IPS DF 4.7 (cell line): ENCODE results near the gene CPAMD8.

Experiments used
- DNase-seq: peaks from one replicate; pipeline ENCODE4 v3.0.0-alpha.2; 2013; ENCODE audit warnings: low spot score; ENCODE audit errors: extremely low read depth

Gene CPAMD8

DNA sequence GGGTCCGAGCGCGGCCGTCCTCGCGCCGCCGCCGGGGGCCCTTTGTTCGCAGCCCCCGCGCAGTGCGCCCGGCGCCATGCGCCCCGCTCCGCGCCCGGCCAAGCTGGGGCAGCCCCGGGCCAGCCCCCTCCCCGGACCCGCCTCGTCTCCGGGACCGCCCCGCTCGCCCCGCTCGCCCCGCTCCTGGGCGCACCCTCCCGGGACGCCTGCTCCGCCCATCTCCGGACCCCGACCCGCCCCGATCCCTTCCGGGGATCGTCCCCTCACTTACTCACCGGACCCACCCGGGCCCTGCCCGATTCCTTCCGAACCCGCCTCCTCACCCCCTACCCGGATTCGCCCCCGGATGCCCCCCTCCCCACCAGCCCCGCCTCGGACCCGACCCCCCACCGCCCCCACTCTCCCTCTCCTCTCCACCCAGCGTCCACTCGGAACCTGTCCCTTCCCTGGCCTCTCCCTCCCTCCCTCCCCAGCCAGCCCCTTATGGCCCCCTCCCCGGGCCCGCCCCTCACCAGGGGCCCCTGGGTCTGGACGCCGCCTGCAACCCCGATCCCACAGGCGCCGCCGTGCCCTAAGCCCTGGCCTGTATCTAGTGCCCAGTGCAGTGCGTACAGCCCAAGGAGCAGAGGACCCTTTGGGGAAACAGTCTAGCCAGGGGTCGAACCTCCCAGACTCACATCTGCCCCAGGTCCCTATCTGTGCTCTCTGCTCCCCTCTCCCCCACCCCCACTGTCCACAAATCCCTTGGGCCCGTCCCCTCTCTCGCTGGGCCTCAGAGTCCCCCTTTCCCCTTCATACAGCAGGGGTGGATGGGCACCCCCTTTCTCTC is at the start of gene CPAMD8:
CPAMD8 (minus strand) TSS at position 105 of the 829 bp plus-strand sequence. CDS start 168 bp downstream, outside the sequence.
- no peak for DNase-seq

DNA sequence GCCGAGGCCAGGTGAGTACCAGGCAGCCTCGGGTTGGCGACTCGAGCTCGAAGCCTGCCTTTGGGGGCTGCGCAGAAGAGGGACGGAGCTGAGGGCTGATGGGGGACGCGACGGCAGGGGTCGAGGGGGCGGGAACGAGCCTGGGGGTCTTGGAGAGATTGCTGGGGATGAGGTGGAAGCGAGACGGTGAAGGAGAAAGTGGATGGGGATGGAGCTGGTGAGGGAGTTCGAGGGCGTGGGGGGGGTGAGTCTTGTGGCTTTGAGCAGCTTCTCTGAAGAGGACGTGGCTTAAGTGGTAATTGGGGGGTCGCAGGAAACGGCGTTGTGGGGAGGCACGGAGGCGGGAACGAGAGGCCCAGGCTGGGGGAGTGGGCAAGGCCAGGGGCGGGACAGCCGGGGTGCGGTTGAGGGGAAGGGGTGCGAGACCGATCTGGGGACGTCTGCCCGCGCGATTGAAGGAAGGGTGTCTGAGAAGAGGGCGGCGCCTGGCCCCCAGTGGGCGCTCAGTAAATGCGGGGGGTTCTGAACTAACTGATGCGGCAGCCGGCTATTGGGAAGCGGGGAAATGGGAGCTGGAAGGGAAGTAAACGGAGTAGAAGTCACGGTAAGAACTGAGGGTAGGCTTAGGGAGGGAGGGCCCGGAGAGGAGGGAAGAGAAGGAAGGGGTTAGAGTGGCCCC is 49.4 kb upstream of the CPAMD8 start:
- DNase-seq: no peak

DNA sequence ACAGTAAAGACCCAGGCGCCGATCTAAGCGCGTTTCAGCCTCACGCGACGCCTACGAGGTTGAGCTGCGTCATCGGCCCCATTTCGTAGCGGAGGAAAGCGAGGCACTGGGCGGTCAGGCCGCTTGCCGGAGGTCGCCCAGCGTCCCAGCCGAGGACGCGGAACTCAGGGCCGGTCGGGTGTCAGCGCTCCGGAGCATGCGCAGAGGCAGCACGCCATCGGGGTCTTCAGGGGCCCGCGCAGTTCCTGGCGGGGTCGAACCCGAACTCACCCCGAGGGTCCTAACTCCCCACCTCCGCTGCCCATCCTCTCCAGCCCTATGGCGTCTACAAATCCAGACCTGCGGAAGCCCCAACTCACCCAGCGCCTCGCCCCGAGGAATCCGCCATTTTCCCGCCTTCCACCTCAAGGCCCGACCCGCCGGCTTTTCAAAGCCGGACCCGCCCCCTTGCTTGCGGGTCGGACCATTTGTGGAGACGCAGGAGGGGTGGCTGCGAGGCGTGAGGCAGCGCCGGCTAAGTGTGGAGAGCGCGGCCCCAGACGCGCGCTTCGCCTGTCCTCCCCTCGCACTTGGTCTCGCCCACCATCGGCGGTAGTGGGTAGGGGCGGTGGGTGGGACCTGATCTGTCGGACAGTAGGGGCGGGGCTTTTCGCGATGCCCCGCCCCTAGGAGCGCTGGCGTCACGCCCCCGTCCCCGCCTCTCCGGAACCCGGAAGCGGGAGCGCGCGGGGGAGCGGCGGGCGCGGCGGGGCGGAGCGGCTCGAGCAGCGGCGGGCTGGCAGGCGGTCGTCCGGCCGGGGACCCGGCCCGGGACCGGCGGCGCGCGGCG is 48.6 kb upstream of the CPAMD8 start, which contains the start of the genes HAUS8 and MYO9B:
HAUS8 (minus strand) TSS at position 418 of the 829 bp plus-strand sequence; CDS start at position 388, 30 bp downstream.
MYO9B (plus strand) TSS at position 743 of the 829 bp plus-strand sequence. CDS start 25,941 bp downstream, outside the sequence.
- peak; percentile 87 for DNase-seq

DNA sequence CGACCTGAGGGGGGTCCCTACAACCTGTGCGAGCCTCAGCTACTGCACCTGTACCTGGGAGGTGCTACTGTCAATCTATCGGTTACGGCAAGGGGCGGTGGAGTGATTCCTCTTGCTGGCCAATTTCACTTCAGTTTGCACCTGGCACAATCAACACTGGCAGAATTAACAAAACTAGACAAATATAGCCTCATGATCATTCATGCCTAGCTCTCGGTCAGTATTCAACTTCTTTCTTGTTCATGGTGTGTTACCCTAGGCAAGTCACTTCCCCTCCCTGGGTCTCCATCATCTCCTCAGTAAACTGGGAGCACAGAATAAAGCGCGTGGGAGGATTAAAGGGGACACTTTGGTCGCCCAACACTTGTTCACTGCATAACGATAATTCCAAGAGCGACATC is 48.0 kb upstream of the CPAMD8 start:
- no peak for DNase-seq

DNA sequence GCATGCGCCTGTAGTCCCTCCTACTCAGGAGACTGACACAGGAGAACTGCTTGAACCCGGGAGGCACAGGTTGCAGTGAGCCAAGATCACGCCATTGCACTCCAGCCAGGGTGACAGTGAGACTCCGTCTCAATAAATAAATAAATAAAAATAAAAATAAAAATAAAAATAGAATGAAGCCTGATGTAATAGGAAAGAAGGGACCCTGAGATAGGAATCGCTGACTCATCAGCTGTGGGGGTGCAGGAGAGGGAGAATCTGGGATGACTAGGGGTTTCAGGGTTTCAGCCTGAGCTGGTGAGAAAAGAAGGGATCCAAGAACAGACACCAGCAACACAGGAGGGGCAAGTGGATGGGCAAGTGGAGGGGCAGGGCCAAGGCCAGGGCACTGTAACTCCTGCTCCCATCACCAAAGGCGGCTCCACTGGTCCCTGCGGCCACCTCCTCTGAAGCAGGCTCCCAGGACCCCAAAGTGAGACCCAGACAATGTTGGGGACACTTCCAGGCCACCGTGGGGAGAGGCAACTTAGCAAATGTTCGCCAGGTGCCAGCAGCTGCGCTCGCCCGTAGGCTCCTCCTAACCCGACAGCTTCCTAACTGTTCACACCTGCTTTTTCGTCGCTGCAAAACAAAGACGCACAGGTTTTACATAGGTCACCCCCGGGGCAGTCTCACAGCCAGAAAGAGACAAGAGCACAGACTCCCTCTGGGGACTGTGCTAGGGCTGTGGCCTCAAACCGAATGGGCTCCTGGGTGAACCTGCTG is 47.4 kb upstream of the CPAMD8 start:
- no peak for DNase-seq

DNA sequence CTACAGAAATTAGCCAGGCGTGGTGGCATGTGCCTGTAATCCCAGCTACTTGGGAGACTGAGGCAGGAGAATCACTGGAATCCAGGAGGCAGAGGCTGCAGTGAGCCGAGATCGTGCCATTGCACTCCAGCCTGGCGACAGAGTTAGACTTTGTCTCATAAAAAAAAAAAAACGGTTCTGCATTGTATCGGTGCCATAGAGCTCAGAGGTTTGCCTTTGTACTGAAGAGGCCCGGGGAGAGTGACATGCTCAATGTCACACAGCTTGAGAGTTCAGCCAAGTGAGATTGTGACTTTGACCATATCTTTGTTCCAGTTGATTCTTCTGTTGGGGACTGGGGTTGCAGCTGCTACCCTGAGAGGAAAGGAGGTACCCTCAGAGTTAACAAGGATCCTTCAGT is 44.3 kb upstream of the CPAMD8 start:
- DNase-seq: no peak

DNA sequence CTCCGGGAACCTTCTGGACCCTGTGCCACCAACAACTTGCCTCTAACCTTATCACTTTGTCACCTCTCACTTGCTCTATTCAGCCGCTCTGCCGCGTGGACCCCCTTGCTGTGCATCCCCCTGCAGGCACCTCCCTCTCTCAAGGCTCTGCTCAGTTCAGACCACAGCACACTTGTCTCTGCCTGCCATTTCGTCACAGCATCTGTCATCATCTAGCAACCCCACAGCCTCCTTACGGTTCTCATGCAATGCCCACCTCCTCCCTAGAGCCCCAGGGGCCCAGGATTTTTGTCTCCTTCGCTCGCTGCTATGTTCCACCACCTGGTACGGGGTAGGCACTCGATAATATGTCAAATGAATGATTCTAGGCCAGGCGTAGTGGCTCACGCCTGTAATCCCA is 43.8 kb upstream of the CPAMD8 start:
- DNase-seq: no peak

DNA sequence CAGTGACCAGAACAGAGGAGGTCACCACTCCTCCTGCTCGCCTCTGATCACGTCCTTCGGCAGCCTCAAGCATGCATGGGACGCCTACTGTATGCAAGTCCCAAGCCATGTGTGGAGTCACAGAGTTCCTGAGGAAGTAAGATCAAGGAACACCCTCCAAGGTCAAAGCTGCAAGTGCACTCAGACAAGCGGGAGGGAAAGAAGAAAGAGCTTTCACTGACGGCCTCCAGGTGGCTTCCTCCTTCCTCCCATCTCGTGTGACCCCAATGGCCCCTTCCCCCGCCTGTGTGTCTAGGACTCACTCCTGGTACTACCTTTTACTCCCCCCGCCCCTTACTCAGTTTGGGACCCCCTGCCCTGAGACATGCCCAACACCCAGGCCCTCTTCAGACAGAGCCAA is 42.6 kb upstream of the CPAMD8 start:
- DNase-seq: no peak

DNA sequence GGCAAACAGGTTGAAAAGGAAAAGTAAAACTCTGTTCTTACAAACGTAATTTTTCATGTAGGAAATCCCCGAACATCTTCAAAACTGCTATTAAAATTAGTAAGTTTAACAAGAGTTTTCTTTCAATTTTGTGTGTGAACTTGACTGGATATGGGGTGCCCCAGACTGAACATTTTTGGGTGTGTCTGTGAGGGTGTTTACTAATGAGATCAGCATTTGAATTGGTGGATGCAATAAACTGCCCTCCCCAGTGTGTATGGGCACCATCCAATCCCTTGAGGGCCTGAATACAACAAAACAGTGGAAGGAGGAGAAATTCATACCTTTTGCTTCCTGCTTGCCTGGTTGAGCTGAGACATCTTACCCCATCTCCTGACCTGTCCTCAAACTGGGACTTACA is 36.8 kb upstream of the CPAMD8 start:
- DNase-seq: no peak

DNA sequence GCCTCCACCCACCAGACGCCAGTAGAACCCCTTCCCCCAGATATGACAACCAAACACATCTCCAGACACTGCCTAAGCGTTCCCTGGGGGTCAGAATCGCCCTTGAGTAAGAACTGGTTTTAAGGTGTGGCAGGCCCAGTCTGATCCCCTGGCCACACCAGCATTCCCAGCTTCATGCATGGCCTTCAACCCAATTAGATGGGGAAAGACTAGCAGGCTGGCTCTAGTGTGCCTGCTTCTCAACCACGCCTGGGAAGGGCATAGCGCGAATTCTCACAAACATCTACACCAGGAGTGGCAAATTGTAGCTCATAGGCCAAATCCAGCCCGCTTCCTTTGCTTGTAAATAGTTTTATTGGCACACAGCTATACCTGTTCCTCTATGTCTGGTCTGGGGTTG is 35.1 kb upstream of the CPAMD8 start:
- DNase-seq: no peak

DNA sequence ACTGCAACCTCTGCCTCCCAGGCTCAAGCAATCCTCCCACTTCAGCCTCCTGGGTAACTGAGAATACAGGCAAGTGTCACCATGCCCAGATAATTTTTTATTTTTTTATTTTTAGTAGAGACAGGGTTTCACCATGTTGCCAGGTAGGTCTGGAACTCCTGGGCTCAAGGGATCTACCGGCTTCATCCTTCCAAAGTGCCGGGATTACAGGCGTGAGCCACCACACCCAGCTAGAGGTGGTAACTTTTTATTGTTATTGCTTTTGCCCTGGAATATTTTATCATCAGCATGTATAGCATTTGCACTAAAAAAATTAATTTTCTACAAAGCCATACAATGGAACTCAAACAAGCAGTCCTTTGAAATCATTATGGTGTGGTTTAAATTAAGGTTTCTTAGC is 34.6 kb upstream of the CPAMD8 start:
- no peak for DNase-seq

DNA sequence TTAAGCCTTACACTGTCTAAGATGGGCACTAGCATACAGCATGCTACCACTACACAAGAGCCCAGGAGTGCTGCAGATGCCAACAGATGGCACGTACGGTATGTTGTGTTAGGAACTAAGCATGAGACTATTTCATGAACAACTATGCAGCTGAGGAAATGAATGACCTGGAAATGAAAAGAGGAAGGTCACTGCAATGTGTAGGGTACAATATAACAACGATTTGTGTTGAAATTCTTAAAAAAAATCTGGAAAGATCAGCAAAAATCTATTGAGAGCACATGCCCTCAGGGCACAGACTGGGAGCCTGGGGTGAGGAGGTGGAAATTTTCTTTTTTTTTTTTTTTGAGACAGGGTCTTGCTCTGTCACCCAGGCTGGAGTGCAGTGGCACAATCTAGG is 34.2 kb upstream of the CPAMD8 start:
- DNase-seq: no peak

DNA sequence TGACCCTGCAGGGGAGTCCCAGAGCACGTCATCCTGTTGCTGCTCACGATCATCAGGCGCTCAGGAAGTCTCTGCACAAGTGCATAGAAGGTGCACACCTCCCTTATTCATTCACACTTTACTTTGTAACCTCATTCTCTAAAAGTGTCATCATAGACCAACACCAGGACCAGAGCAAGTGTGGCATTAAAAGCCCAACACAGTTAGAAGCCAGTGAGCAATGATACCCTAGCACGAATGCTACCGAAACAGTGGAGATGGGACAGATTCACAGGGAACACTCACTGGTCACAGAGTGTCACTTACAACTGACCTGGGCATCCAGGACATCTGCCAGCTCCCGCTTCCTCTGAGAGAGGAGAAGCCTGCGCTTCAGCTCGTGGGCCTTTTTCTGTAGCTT is 31.6 kb upstream of the CPAMD8 start:
- no peak for DNase-seq

DNA sequence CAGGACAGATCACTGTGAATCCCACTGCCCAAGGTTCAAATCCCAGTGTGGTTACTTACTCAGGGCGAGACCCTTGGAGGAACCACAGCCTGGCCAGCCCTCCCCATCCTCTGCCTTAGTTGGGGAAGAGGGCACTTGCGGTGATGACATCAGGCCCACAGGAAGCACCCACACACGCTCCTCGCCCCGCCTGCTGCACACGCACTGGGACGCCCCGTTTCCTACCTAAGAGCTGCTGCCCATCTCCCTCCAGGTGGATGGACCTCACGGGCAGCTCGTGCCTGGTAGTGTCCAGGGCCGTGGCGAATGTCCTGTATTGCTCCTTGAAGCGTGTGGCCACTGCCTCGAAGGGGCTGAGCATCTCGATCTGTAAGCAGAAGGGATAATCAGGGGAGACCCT is 29.0 kb upstream of the CPAMD8 start:
- no peak for DNase-seq

DNA sequence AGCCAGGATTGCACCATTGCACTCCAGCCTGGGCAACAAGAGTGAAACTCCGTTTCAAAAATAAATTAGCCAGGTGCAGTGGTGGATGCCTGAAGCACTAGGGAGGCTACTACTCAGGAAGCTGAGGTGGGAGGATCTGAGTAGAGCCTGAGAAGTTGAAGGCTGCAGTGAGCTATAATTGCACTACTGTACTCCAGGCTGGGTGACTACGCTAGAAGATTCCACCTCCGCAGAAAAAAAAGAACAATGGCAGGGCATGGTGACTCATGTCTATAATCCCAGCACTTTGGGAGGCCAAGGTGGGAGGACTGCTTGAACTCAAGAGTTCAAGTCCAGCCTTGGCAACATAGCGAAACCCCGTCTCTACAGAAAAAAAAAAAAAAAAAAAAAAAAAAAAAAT is 28.1 kb upstream of the CPAMD8 start:
- no peak for DNase-seq

DNA sequence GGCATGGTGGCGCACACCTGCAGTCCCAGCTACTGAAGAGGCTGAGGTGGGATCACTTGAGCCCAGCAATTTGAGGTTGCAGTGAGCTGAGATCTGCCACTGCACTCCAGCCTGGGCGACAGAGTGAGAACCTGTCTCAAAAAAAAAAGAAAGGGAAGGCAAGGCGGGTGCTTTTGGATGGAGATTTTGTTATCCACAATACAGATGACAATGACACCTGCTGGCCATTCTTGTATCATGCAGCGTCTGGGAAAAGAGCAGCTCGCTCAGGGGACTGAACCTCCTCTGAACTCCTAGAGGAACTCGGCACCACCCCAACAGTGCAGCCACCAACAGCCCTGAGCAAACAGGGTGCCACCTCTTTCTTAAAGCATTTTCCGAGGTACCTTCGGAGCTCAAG is 25.8 kb upstream of the CPAMD8 start:
- DNase-seq: no peak

DNA sequence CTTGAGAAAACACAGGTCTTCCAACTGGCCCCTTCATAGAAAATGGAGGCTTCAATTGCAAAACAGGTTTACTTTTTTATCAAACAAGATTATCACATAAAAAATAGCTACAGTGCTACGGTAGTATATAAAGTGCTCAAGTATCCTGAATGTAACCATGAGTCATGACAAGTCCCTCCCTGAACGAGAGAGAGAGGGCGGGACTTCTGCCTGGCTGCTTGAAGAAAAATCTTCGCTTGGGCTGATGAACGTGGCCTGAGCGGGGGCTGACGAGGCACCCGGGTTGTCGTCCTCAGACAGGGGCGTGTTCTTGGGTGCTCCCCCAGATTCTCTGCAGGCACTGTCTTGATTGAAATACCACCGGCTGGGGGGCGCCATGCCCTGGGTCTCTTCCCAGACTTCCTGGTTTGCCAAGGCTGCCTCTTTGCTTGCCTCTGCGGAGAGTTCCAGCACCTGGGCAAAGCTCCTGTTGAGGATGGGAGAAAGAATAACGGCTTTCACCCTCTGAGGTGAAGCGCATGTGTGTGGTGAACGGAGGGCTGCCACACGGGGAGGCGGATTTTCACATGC is 23.2 kb upstream of the CPAMD8 start:
- DNase-seq: no peak

DNA sequence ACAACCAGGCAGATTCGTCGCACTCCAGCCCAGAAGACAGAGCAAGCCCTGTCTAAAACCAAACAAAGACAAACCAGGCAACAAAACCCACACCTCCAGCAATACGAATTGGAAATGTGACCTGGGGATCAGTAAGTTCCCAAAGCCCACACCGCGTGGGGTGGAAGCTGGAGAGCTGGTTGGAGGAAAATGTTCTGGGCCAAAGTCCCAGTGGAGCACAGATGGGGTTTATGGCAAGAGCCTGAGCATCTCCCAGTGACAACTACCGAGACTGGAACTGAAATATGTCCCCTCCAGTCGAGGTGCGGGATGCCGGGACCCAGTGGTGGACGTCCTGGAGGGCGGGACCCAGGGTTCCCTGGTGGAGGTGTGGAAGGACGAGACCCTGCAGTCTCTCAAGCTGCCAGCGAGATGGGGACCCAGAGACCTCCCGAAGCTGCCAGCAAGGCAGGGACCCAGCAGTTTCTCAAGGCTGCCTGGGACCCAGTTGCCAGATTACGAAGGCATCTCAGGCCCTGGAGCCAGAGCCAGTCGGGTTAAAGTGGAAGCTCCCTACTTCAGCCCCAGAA is 22.4 kb upstream of the CPAMD8 start:
- DNase-seq: no peak

DNA sequence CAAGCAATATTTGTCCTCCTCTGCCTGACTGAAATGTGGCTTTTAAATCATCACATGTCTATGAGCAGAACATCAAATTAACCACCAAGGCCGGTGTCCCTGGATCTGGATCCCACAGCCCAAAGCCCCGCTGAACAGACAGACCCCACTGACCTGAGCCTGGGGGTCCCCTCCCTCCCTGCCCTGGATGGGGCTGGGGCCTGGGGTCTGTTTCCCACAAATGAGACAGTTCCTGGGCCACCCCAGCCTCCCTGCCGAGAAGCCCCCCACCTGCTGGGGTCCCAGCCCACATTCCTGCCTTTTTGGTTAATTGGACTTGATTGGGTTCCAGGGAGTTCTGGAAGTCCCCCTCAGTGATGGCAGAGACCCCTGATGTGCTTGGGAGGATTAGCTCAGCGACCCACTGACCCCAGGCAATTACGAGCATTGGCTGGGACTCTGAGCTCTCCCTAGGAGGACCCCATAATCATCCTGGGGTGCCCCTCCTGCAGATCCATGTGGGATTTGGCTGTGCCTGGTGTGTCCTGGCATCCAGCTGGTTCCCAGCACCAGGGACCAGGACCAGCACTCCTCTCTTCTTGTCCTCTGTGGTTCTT is 19.4 kb upstream of the CPAMD8 start:
- DNase-seq: no peak

DNA sequence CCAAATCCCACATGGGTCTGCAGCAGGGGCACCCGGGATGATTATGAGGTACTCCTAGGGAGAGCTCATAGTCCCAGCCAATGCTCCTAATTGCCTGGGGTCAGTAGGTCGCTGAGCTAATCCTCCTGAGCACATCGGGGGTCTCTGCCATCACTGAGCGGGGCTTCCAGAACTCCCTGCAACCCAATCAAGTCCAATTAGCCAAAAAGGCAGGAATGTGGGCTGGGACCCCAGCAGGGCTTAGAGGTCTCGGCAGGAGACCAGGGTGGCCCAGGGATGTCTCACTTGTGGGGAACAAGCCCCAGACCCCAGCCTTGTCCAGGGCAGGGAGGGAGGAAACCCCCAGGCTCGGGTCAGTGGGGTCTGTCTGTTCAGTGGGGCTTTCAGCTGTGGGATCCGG is 17.1 kb upstream of the CPAMD8 start:
- no peak for DNase-seq
